ENCODE measurements around the gene AVEN. TPM values are rescaled to one million over a fixed set of nuclear protein-coding genes. Genes with fewer than 3 reads are reported as not detected.

The AVEN gene
- polyA plus RNA-seq, 1 of the 3 experiments (the other 2 are of a cell fraction): 7.5 TPM

DNA sequence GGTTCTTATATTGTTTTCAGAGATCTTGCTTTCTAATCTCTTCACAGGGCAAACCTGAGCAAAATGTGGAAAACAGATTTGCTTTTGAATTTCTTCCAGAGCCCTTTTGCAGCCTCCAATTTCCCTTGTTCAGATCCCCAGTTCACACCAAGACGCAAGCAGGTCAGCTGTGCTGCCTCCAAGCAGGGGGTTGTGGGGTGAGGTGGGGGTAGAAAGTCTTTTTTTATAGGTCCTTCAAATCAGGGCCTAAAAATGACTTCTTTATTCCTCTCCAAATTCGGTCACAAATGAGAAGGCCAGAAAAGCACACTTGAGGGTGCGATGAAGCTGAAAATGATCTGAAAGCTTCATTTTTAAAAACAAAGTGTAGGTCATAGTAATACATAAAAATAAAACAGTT, 26.3 kb upstream of the AVEN start (continued):
- TF ChIP-seq, protein P1, sequence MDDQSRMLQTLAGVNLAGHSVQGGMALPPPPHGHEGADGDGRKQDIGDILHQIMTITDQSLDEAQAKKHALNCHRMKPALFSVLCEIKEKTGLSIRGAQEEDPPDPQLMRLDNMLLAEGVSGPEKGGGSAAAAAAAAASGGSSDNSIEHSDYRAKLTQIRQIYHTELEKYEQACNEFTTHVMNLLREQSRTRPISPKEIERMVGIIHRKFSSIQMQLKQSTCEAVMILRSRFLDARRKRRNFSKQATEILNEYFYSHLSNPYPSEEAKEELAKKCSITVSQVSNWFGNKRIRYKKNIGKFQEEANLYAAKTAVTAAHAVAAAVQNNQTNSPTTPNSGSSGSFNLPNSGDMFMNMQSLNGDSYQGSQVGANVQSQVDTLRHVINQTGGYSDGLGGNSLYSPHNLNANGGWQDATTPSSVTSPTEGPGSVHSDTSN (IDR thresholded peaks at IDR 0.05): no peak
- TF ChIP-seq RFX5 (IDR thresholded peaks at IDR 0.05; ENCODE audit: low read length) (no peak), RAD21 (IDR thresholded peaks at IDR 0.05; ENCODE audit: low read length) (no peak)

DNA sequence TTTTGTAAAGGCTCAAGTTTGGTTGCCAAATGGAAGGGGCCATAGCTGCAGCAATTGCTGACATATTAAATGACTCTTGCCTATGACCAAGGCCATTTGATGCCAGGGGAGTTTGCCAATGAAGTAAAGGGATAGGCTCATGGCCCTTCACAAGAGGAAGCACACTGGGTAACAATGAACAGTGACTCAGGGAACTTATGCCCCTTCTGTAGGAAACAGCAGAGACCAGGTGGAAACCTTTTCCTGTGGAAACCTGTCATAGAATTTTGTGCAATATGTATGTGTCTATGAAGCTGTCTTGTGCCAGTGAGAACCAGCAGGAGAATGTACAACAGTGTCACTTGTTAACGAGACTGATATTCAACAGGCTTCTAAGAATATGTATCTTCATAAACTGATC, 25.4 kb upstream of the AVEN start:
- WGBS (ENCODE audit: low lambda C conversion rate): 0% methylated on average over 1 of the region's 1 CpG
- no peaks in the 10 kb centered on the region for H3K9me3 ChIP-seq
- H3K36me3 ChIP-seq (replicated peaks in 1 of 2; ENCODE audit: control insufficient read depth in 1 of 2, insufficient read depth in 2 of 2, low read length in 1 of 2): no peaks in the 10 kb centered on the region
- no peak overlapping the region for H3K9ac ChIP-seq
- H3K4me1 ChIP-seq (ENCODE audit: control insufficient read depth in 1 of 2, insufficient read depth in 2 of 2, low read depth in 1 of 2, low read length in 1 of 2): no peaks in the 10 kb centered on the region
- H3F3A ChIP-seq (replicated peaks; ENCODE audit: insufficient read depth): no peaks in the 10 kb centered on the region
- no peaks in the 10 kb centered on the region for H3K27me3 ChIP-seq (ENCODE audit: insufficient read depth)
- no peaks in the 10 kb centered on the region for H4K20me1 ChIP-seq (ENCODE audit: insufficient read depth)
- H3K4me2 ChIP-seq: no peak overlapping the region
- no peaks in the 10 kb centered on the region for H3K79me2 ChIP-seq (ENCODE audit: insufficient read depth)
- ChIA-PET CTCF (interaction anchor here (0.8 kb wide), 1 partner anchor 145 kb away, joined by 3 read pairs; the partner anchor contains the start of gene KATNBL1), POLR2A (no interaction called here)
- no peak overlapping the region for H2AFZ ChIP-seq (ENCODE audit: low read depth)
- DNase-seq: no peak
- no peak overlapping the region for H3K27ac ChIP-seq (ENCODE audit: low read depth in 2 of 2, low read length in 1 of 2)
- TF ChIP-seq RXRA (IDR thresholded peaks at IDR 0.05; ENCODE audit: borderline replicate concordance, low read depth) (no peak), FOXJ3 (CRISPR knock-in tag; IDR thresholded peaks at IDR 0.05) (no peak), MXI1 (IDR thresholded peaks at IDR 0.05; ENCODE audit: low read depth, low read length) (no peak), JUND (IDR thresholded peaks at IDR 0.05) (no peak), ELF1 (IDR thresholded peaks at IDR 0.05) (no peak), RAD21 (IDR thresholded peaks at IDR 0.05; ENCODE audit: low read length) (no peak), CHD2 (IDR thresholded peaks at IDR 0.05; ENCODE audit: low read length, partially characterized antibody) (no peak)
- TF ChIP-seq, protein P2, sequence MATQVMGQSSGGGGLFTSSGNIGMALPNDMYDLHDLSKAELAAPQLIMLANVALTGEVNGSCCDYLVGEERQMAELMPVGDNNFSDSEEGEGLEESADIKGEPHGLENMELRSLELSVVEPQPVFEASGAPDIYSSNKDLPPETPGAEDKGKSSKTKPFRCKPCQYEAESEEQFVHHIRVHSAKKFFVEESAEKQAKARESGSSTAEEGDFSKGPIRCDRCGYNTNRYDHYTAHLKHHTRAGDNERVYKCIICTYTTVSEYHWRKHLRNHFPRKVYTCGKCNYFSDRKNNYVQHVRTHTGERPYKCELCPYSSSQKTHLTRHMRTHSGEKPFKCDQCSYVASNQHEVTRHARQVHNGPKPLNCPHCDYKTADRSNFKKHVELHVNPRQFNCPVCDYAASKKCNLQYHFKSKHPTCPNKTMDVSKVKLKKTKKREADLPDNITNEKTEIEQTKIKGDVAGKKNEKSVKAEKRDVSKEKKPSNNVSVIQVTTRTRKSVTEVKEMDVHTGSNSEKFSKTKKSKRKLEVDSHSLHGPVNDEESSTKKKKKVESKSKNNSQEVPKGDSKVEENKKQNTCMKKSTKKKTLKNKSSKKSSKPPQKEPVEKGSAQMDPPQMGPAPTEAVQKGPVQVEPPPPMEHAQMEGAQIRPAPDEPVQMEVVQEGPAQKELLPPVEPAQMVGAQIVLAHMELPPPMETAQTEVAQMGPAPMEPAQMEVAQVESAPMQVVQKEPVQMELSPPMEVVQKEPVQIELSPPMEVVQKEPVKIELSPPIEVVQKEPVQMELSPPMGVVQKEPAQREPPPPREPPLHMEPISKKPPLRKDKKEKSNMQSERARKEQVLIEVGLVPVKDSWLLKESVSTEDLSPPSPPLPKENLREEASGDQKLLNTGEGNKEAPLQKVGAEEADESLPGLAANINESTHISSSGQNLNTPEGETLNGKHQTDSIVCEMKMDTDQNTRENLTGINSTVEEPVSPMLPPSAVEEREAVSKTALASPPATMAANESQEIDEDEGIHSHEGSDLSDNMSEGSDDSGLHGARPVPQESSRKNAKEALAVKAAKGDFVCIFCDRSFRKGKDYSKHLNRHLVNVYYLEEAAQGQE (IDR thresholded peaks at IDR 0.05; ENCODE audit: low read depth, low read length): no peak
- H3K4me3 ChIP-seq (ENCODE audit: low read depth in 2 of 2, low read length in 1 of 2): no peak overlapping the region
- H3K9me2 ChIP-seq: no peaks in the 10 kb centered on the region

DNA sequence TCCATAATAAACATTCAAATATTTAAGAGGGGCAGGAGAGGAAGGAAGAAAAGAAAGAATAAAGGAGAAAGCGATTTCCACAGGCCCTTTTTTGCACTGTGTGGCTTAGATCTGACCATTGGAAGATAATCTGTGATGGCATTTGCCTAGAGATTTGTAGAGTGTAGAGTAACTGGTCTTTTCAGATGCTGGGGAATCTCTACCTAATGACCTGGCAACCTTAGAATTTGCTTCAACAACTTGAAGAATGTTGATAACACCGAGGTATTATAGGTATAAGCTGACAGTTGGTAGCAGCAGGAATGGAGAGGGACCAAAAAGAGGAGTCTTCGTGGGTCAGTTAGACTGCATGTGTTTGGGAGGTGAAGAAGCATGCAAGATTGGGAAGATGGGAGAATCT, 20.9 kb upstream of the AVEN start:
- no peaks in the 10 kb centered on the region for H3K27me3 ChIP-seq (ENCODE audit: insufficient read depth)
- POLR2A ChIA-PET: no interaction called here
- H3K9me2 ChIP-seq: no peaks in the 10 kb centered on the region
- CTCF ChIA-PET: interaction anchor here (1.4 to 1.6 kb wide), 2 partner anchors 9 to 12 kb away, joined by 3 to 6 read pairs; no protein-coding TSS in a partner anchor
- no peaks in the 10 kb centered on the region for H3K9me3 ChIP-seq
- no peak overlapping the region for H3K4me2 ChIP-seq
- H3K79me2 ChIP-seq (ENCODE audit: insufficient read depth): no peaks in the 10 kb centered on the region
- peaks cover 0 to 9% of the 10 kb centered on the region in 2 experiments; a peak in 1 of 4 replicates for H3K4me1 ChIP-seq (ENCODE audit: control insufficient read depth in 1 of 2, insufficient read depth in 2 of 2, low read depth in 1 of 2, low read length in 1 of 2)
- WGBS (ENCODE audit: low lambda C conversion rate): 44% methylated on average over 3 of the region's 3 CpGs
- H2AFZ ChIP-seq (ENCODE audit: low read depth): no peak overlapping the region
- peaks cover 12% of the 10 kb centered on the region for H3F3A ChIP-seq (replicated peaks; ENCODE audit: insufficient read depth)
- no peaks in the 10 kb centered on the region for H4K20me1 ChIP-seq (ENCODE audit: insufficient read depth)
- H3K4me3 ChIP-seq (ENCODE audit: low read depth in 2 of 2, low read length in 1 of 2): no peak overlapping the region
- H3K36me3 ChIP-seq (replicated peaks in 1 of 2; ENCODE audit: control insufficient read depth in 1 of 2, insufficient read depth in 2 of 2, low read length in 1 of 2): no peaks in the 10 kb centered on the region
- no peak overlapping the region for H3K27ac ChIP-seq (ENCODE audit: low read depth in 2 of 2, low read length in 1 of 2)
- DNase-seq: no peak
- no peak overlapping the region for H3K9ac ChIP-seq
- no peak for TF ChIP-seq RCOR1 (IDR thresholded peaks at IDR 0.05; ENCODE audit: low read length)
- no peak for TF ChIP-seq SIN3A (IDR thresholded peaks at IDR 0.05; ENCODE audit: borderline replicate concordance, low read depth, low read length)
- TF ChIP-seq EP300 (IDR thresholded peaks at IDR 0.05; ENCODE audit: borderline replicate concordance in 1 of 2, low read depth in 1 of 2, low read length in 1 of 2): no peak
- TF ChIP-seq FOXM1 (IDR thresholded peaks at IDR 0.05; ENCODE audit: low read depth): no peak
- no peak for TF ChIP-seq RXRA (IDR thresholded peaks at IDR 0.05; ENCODE audit: borderline replicate concordance, low read depth)
- TF ChIP-seq TEAD4 (IDR thresholded peaks at IDR 0.05; ENCODE audit: borderline replicate concordance, insufficient read depth): no peak
- TF ChIP-seq, protein P3, sequence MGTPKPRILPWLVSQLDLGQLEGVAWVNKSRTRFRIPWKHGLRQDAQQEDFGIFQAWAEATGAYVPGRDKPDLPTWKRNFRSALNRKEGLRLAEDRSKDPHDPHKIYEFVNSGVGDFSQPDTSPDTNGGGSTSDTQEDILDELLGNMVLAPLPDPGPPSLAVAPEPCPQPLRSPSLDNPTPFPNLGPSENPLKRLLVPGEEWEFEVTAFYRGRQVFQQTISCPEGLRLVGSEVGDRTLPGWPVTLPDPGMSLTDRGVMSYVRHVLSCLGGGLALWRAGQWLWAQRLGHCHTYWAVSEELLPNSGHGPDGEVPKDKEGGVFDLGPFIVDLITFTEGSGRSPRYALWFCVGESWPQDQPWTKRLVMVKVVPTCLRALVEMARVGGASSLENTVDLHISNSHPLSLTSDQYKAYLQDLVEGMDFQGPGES (IDR thresholded peaks at IDR 0.05; ENCODE audit: low read depth, low read length): no peak
- TF ChIP-seq GATA2 (CRISPR knock-in tag; IDR thresholded peaks at IDR 0.05): no peak
- TF ChIP-seq, protein P4, sequence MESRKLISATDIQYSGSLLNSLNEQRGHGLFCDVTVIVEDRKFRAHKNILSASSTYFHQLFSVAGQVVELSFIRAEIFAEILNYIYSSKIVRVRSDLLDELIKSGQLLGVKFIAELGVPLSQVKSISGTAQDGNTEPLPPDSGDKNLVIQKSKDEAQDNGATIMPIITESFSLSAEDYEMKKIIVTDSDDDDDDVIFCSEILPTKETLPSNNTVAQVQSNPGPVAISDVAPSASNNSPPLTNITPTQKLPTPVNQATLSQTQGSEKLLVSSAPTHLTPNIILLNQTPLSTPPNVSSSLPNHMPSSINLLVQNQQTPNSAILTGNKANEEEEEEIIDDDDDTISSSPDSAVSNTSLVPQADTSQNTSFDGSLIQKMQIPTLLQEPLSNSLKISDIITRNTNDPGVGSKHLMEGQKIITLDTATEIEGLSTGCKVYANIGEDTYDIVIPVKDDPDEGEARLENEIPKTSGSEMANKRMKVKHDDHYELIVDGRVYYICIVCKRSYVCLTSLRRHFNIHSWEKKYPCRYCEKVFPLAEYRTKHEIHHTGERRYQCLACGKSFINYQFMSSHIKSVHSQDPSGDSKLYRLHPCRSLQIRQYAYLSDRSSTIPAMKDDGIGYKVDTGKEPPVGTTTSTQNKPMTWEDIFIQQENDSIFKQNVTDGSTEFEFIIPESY (IDR thresholded peaks at IDR 0.05; ENCODE audit: borderline replicate concordance, low read depth): no peak
